A673 (cell line): Measurements from ENCODE around the gene PGF.

Experiments used
- CTCF ChIP-seq: fragments of 300-800, 200-600 bp; sonication (generic); conservative IDR thresholded peaks from 2 replicates; pipeline ENCODE4 v1.5.1; 2017; ENCODE audit warnings: low read depth, mild to moderate bottlenecking, antibody characterized with exemption, low read length, moderate library complexity, mixed read lengths
- EZH2 ChIP-seq: fragments of 200-600 bp; sonication (generic); IDR thresholded peaks from 2 replicates; pipeline ENCODE4 v1.6.1; 2017; ENCODE audit warnings: borderline replicate concordance, low read depth, mild to moderate bottlenecking, mixed read lengths, antibody characterized with exemption, low read length; ENCODE audit not compliant: poor library complexity, severe bottlenecking

GRCh38 chr14:74897642-74898041, 57.8 kb downstream of the PGF start:
- no peak for TF ChIP-seq CTCF
- TF ChIP-seq EZH2, result no peak
